Esophagus muscularis mucosa (tissue), 4 donors: ENCODE data around the gene FOXRED1. TPM values are rescaled to one million over a fixed set of nuclear protein-coding genes. Genes with fewer than 3 reads are reported as not detected.

Experiments used
- DNase-seq: peaks from one replicate; pipeline ENCODE4 v3.0.0-alpha.2; 2017; ENCODE audit errors: extremely low spot score
- H3K27ac ChIP-seq, 4 donors: fragments of 200-600 bp; sonication (generic); replicated peaks in 1 of 4; 1 replicate in 3 of 4; 2 replicates in 1 of 4; pipeline ENCODE4 v1.5.1; 2016 to 2019; ENCODE audit warnings: mild to moderate bottlenecking in 1 of 4
- H3K27me3 ChIP-seq, 4 donors: fragments of 200-600 bp; sonication (generic); one replicate each; pipeline versions ENCODE4 v1.5.1 to v1.6.0; 2016 to 2019
- H3K36me3 ChIP-seq, 4 donors: fragments of 200-600 bp; sonication (generic); one replicate each; pipeline ENCODE4 v1.5.1; 2016 to 2019
- H3K4me1 ChIP-seq, 4 donors: fragments of 200-600 bp; sonication (generic); one replicate each; pipeline ENCODE4 v1.5.1; 2016 to 2019
- H3K4me3 ChIP-seq, 4 donors: fragments of 200-600 bp; sonication (generic); 1 replicate in 2 of 4; 2 replicates in 2 of 4; pipeline ENCODE4 v1.5.1; 2016 to 2019; ENCODE audit warnings: mild to moderate bottlenecking in 4 of 4, moderate library complexity in 1 of 4
- H3K9me3 ChIP-seq, 4 donors: fragments of 200-600 bp; sonication (generic); 1 replicate in 3 of 4; 2 replicates in 1 of 4; pipeline ENCODE4 v1.5.1; 2016 to 2019
- CTCF ChIP-seq, 3 experiments: fragments of 200-600 bp in 2 of 3; fragments of 450-650 bp in 1 of 3; sonication (generic) in 2 of 3; IDR thresholded peaks; one replicate each; pipeline ENCODE4 v1.5.1; 2017 to 2019; ENCODE audit warnings: antibody characterized with exemption in 3 of 3, mild to moderate bottlenecking in 2 of 3, moderate library complexity in 1 of 3
- EP300 ChIP-seq: sonication (generic); formaldehyde crosslinking; IDR thresholded peaks from one replicate; pipeline ENCODE4 v1.6.1; 2017; ENCODE audit warnings: antibody characterized with exemption
- POLR2A ChIP-seq: fragments of 450-650 bp; IDR thresholded peaks from one replicate; pipeline ENCODE4 v1.6.1; 2017; ENCODE audit warnings: antibody characterized with exemption, moderate library complexity, mild to moderate bottlenecking, low read depth
- POLR2AphosphoS5 ChIP-seq, 2 donors: sonication (generic); formaldehyde crosslinking; IDR thresholded peaks; one replicate each; pipeline ENCODE4 v1.6.1; 2017; ENCODE audit warnings: antibody characterized with exemption in 2 of 2
- WGBS: methylation state at CpG from one replicate; pipeline ENCODE4 v1.1.5; 2018; 5-methylcytosine and 5-hydroxymethylcytosine counted together
- intact Hi-C: fragments of 100-400 bp; cut with DNase I; formaldehyde crosslinking; loops from one replicate; pipeline ENCODE4 v1.15.1; 2023
- small RNA-seq, 3 donors: library from RNA; depleted of rRNA; stranded (forward); fragments of <200 nt; gene quantifications; one replicate each; pipeline ENCODE3, GENCODE V24; 2016
- total RNA-seq, 4 donors: library from RNA; depleted of rRNA; stranded (reverse); fragments of >200 nt; gene quantifications; one replicate each; pipeline versions ENCODE4 v1.1.0 to v1.2.1, GENCODE V29; 2016

Gene FOXRED1
- total RNA-seq, 4 donors from 2014 or later: 10.9 to 13.1 (median 12.2) TPM

GRCh38 chr11:126318574-126319373, 49.8 kb downstream of the FOXRED1 start:
- TF ChIP-seq CTCF (IDR thresholded peaks at IDR 0.05) (no peak), POLR2AphosphoS5 (IDR thresholded peaks at IDR 0.05) (peak in 1 of 2 donors; percentile 18)
- WGBS: 41% methylated on average over 7 of the region's 9 CpGs
- intact Hi-C loops: loop anchor here (10.0 kb wide), 1 partner anchor 676 kb away; no protein-coding TSS in a partner anchor
- peaks cover 25 to 28% (median 27%) of the 10 kb centered on the region in 4 donors for H3K4me1 ChIP-seq
- H3K27ac ChIP-seq: peak overlapping the region; percentile 82 to 85 (median 84)
- H3K4me3 ChIP-seq: peak overlapping the region; percentile 27 to 44 (median 38)
- peaks cover 0 to 6% (median 0%) of the 10 kb centered on the region in 4 donors for H3K36me3 ChIP-seq
- no peaks in the 10 kb centered on the region for H3K9me3 ChIP-seq
- no peak for DNase-seq
- H3K27me3 ChIP-seq: no peaks in the 10 kb centered on the region

GRCh38 chr11:126319374-126319740, 50.4 kb downstream of the FOXRED1 start:
- intact Hi-C loops: loop anchor here (10.0 kb wide), 1 partner anchor 675 kb away; no protein-coding TSS in a partner anchor
- DNase-seq: no peak
- TF ChIP-seq POLR2A: no peak
- TF ChIP-seq CTCF (IDR thresholded peaks at IDR 0.05): no peak
- no peaks in the 10 kb centered on the region for H3K9me3 ChIP-seq
- H3K27ac ChIP-seq: peak overlapping the region; percentile 82 to 85 (median 84)
- no peaks in the 10 kb centered on the region for H3K27me3 ChIP-seq
- H3K36me3 ChIP-seq: no peaks in the 10 kb centered on the region
- H3K4me1 ChIP-seq: peaks cover 25 to 28% (median 27%) of the 10 kb centered on the region in 4 donors
- 79% methylated on average over 2 of the region's 5 CpGs for WGBS
- H3K4me3 ChIP-seq: no peak overlapping the region

GRCh38 chr11:126322996-126323395, 54.0 kb downstream of the FOXRED1 start:
- H3K4me1 ChIP-seq: peaks cover 16 to 18% (median 17%) of the 10 kb centered on the region in 4 donors
- no peak for DNase-seq
- no peaks in the 10 kb centered on the region for H3K27me3 ChIP-seq
- no peak for TF ChIP-seq POLR2A
- TF ChIP-seq POLR2AphosphoS5 (IDR thresholded peaks at IDR 0.05): no peak
- no peak for TF ChIP-seq CTCF (IDR thresholded peaks at IDR 0.05)
- no peak for TF ChIP-seq EP300
- WGBS: 96% methylated on average over 3 of the region's 3 CpGs
- H3K27ac ChIP-seq: no peak overlapping the region
- no peak overlapping the region for H3K4me3 ChIP-seq
- intact Hi-C loops: no loop called here
- no peaks in the 10 kb centered on the region for H3K36me3 ChIP-seq
- no peaks in the 10 kb centered on the region for H3K9me3 ChIP-seq

- Histone ChIP-seq H3K27me3 (no peaks in the 10 kb centered on the region), H3K36me3 (peaks cover 0 to 14% (median 6%) of the 10 kb centered on the region in 4 donors), H3K4me3 (no peak overlapping the region), H3K9me3 (no peaks in the 10 kb centered on the region), H3K4me1 (peaks cover 8 to 16% (median 11%) of the 10 kb centered on the region in 4 donors), H3K27ac (no peak overlapping the region)
- DNase-seq: no peak
- intact Hi-C loops: no loop called here
- no peak for TF ChIP-seq CTCF (IDR thresholded peaks at IDR 0.05)
- TF ChIP-seq EP300: no peak
- no peak for TF ChIP-seq POLR2AphosphoS5 (IDR thresholded peaks at IDR 0.05)
- no peak for TF ChIP-seq POLR2A
- WGBS: 87% methylated on average over 17 of the region's 17 CpGs
Observed at GRCh38 chr11:126327281-126328000, 58.5 kb downstream of the FOXRED1 start.

Small RNAs within 50 kb of the gene (small RNA-seq; reads per million reads assigned to genes)
- 0 reads per million in 3 donors for gene RN7SL351P

Other genes starting within 250 kb of the FOXRED1 start
- 10 to 100 TPM; 16.6 to 42.7 (median 28.1) TPM for gene CDON, start 206.3 kb upstream of the FOXRED1 start, total RNA-seq
- 10 to 100 TPM; 15.0 to 19.9 (median 17.6) TPM for gene RPUSD4, start 57.5 kb upstream of the FOXRED1 start, total RNA-seq
- gene FAM118B, start 57.4 kb upstream of the FOXRED1 start, total RNA-seq: 10 to 100 TPM; 14.1 to 22.8 (median 17.9) TPM
- 10 to 100 TPM; 52.7 to 82.0 (median 77.7) TPM for gene SRPRA, start 259 bp upstream of the FOXRED1 start, total RNA-seq
- gene TIRAP, start 13.9 kb downstream of the FOXRED1 start, total RNA-seq: 10 to 100 TPM in 3 of 4 donors, 1 to 10 TPM in 1; 8.3 to 14.3 (median 13.4) TPM
- 10 to 100 TPM in 3 of 4 donors, 1 to 10 TPM in 1; 8.0 to 18.4 (median 14.3) TPM for gene DCPS, start 34.9 kb downstream of the FOXRED1 start, total RNA-seq
- 10 to 100 TPM; 40.0 to 52.4 (median 40.5) TPM for gene ST3GAL4, start 86.5 kb downstream of the FOXRED1 start, total RNA-seq